Right cardiac atrium (tissue), 5 donors: Measurements from ENCODE around the gene WWOX. TPM values are rescaled to one million over a fixed set of nuclear protein-coding genes. Genes with fewer than 3 reads are reported as not detected.

ENCODE experiments used
- ATAC-seq, 2 donors: fragments of 200-7000 bp; cut with Tn5 transposase; one replicate each; pipeline versions ENCODE4 v1.8.0 to v1.9.1; 2020; ENCODE audit warnings: moderate library complexity in 2 of 2, mild to moderate bottlenecking in 1 of 2
- DNase-seq, 3 donors: peaks; one replicate each; pipeline ENCODE4 v3.0.0-alpha.2; 2020
- H3K27ac ChIP-seq: one replicate; pipeline ENCODE4 v1.5.1; 2013; ENCODE audit warnings: mild to moderate bottlenecking, low read length, control low read depth, moderate library complexity
- H3K27me3 ChIP-seq: one replicate; pipeline ENCODE4 v1.6.1; 2013; ENCODE audit not compliant: control insufficient read depth, insufficient read depth
- H3K4me1 ChIP-seq: one replicate; pipeline ENCODE4 v1.6.1; 2013; ENCODE audit warnings: low read length; ENCODE audit not compliant: control insufficient read depth, insufficient read depth
- H3K4me3 ChIP-seq: one replicate; pipeline ENCODE4 v1.5.1; 2013; ENCODE audit warnings: low read length, control low read depth
- H3K9me3 ChIP-seq: one replicate; pipeline ENCODE4 v1.6.1; 2013; ENCODE audit warnings: low read length; ENCODE audit not compliant: control insufficient read depth
- WGBS: extraction: QIAGEN DNeasy Blood & Tissue Kit; methylation state at CpG from one replicate; pipeline ENCODE4 v1.1.7; 2013; 5-methylcytosine and 5-hydroxymethylcytosine counted together
- intact Hi-C, 4 donors: fragments of 100-400 bp; cut with DNase I; formaldehyde crosslinking; loops; one replicate each; pipeline versions ENCODE4 v1.11.0 to v1.14.0; 2022 to 2023
- polyA plus RNA-seq: library from polyadenylated mRNA; stranded (reverse); fragments of 200-250 nt; gene quantifications from one replicate; pipeline ENCODE4 v1.2.3, GENCODE V29; 2013
- total RNA-seq, 4 donors: library from RNA; stranded (reverse); fragmentation: NEBNext Ultra II Directional; extraction: Animal tissue kit (Norgen Biotek cat#: 25700); gene quantifications; one replicate each; pipeline ENCODE4 v1.2.1, GENCODE V29; 2021
- donor health status: healthy with polysubstance abuse.
- donor health status: DM: no; HTN: yes; CAD: no.
- donor health status: DM: no; HTN: no; CAD: no.
- donor health status: DM: no; HTN: yes; CAD: no; lungs with severe emphysema.
- donor health status: DM: yes; HTN: yes; CAD: no.

The WWOX gene
- total and polyA plus RNA-seq, 5 donors: 6.0 to 14.9 (median 13.1) TPM

DNA sequence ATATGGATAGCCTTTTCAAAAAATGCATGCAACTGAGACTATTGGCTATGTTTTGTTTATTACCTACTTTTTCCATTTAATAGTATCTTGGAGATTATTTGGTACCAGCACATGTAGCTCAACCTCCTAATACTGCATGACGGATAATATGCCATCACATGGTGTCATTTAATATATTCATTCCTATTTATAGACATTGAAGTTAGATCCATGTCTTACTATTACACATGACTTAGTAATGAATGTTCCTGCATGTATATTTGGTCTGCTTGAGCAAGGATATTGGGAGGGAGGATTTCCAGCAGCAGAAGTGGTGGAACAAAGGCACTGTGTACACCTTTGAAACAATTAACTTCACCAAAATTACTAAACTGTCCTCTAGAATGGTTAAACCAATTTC is 561.3 kb downstream of the WWOX start:
- no peak for ATAC-seq
- Histone ChIP-seq H3K9me3 (no peaks in the 10 kb centered on the region), H3K4me3 (no peak overlapping the region), H3K27me3 (no peaks in the 10 kb centered on the region), H3K4me1 (peaks cover 2% of the 10 kb centered on the region), H3K27ac (no peak overlapping the region)
- DNase-seq: no peak
- intact Hi-C loops: no loop called here
- WGBS: 95% methylated on average over 1 of the region's 1 CpG

DNA sequence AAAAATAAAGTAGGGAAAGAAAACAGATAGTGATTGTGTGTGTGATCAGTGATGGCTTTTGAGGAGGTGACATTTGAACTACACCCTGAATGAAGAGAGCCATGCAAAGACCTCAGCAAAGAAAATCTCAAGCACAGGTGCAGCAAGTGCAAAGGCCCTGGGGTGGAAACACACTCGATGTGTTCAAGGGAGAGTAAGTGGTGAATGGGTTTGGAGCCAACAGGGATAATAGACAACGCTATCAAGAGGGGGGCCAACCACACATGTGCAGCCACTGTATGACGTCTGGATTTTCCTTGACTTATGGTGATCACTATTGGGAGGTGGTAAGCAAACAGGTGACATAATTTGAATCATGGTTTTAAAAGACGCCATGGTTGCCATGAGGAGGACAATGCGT is 564.2 kb downstream of the WWOX start:
- DNase-seq (no peak), ATAC-seq (no peak)
- Histone ChIP-seq H3K27ac (no peak overlapping the region), H3K9me3 (no peaks in the 10 kb centered on the region), H3K27me3 (no peaks in the 10 kb centered on the region), H3K4me1 (no peaks in the 10 kb centered on the region), H3K4me3 (no peak overlapping the region)
- intact Hi-C loops: no loop called here
- 97% methylated on average over 5 of the region's 5 CpGs for WGBS

DNA sequence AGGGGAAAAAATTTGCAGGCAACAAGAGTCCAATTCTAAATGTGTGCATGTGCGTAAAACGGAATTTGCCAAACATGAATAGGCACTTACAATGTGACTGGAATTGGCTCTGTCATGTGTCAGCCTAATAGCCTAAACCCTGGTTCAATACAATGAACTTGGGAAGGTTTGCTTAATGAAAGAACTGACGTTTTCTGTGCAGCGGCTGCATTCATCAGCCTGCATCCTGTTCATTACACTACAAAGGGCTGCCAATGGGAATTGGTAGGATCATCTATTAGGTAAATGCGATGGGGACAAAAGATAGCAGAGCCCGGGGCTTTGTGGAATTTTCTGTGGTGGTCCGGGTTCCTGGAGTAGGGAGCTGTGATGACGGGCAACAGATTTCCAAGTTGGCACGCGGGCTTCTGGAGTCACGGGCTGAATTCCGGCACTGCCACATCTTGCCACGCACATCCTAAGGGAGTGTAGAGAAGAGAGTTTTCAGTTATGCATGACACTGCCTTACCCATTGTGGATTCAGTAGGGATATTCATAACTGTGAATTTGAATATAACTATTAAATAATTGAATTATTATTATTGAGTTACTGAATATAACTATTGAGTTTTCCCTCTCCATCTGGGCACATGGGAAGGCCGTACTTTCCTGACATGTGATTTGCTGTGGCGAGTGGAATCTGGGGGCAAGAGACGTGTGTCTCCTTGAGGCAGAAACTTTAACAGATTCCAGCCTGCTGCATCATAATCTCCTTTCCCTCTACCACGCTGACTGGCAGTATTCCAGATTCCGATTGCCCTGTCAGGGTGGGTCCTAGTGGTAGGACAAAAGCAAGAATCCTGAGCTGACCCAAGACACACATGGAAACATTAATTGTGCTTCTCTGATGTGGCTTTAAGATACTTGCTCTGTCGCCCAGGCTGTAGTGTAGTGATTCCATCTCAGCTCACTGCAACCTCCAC is 565.6 kb downstream of the WWOX start:
- Histone ChIP-seq H3K4me3 (no peak overlapping the region), H3K27ac (no peak overlapping the region), H3K27me3 (no peaks in the 10 kb centered on the region), H3K4me1 (peaks cover 3% of the 10 kb centered on the region), H3K9me3 (no peaks in the 10 kb centered on the region)
- WGBS: 88% methylated on average over 19 of the region's 19 CpGs
- no peak for ATAC-seq
- intact Hi-C loops: no loop called here
- DNase-seq: no peak

DNA sequence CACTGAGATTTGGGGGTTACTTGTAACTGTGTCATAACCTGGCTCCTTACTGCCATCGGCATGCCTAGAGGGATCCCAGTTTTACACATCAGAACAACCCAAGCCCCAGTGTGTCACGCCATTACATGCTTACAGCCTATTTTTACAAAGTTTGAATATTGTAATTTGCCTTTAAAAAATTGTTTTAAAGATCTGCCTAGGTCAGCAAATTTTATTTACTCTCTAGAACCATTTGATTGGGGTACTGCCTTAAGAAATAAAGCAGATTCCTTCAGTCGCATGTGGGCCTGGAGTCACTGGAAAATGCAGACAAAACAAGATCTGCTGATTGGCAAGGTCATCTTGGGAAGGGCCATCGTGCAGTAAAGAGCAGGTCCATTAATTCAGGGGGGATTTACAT is 566.9 kb downstream of the WWOX start:
- intact Hi-C loops: no loop called here
- ATAC-seq: no peak
- H3K4me3 ChIP-seq: no peak overlapping the region
- peaks cover 3% of the 10 kb centered on the region for H3K4me1 ChIP-seq
- 92% methylated on average over 4 of the region's 4 CpGs for WGBS
- no peak for DNase-seq
- H3K9me3 ChIP-seq: no peaks in the 10 kb centered on the region
- H3K27ac ChIP-seq: no peak overlapping the region
- H3K27me3 ChIP-seq: no peaks in the 10 kb centered on the region

DNA sequence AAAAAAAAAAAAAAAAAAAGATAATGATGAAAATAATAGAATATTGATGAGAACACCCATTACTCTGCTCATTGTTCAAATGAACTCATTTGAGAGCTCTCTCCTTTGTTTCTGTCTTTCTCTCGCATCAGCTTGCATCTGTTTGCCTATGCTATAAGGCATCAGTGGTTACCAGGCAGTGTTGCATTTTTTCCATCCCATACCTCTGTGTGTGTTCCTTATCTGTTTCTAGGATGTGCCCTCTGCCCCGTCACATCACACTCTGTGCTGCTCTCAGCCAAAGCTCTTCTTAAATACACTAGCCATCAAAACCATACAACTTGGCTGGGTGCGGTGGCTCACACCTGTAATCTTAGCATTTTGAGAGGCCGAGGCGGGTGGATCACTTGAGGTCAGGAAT is 568.2 kb downstream of the WWOX start:
- H3K4me3 ChIP-seq: no peak overlapping the region
- no peak overlapping the region for H3K27ac ChIP-seq
- H3K27me3 ChIP-seq: no peaks in the 10 kb centered on the region
- H3K9me3 ChIP-seq: no peaks in the 10 kb centered on the region
- peaks cover 3% of the 10 kb centered on the region for H3K4me1 ChIP-seq
- DNase-seq (no peak), ATAC-seq (no peak)
- WGBS: 98% methylated on average over 5 of the region's 5 CpGs
- intact Hi-C loops: no loop called here

DNA sequence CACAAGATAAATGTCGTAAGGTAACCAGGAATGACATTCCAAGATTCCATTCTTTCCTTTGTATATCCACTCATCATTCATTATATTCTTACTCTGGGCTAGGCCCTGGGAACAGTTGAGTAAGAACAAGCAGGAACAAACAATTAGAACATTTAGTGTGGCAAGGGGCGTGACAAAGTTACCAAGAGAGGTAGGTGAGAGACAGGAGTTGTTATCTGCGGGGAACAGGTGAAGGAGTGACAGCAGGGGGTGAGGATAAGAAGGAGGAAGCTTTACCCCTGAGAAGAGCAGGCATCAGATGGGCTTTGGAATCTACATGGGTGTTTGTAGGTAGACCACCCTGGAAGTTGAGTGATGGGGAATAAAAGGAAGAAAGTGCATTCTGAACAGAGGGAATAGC is 568.9 kb downstream of the WWOX start:
- Histone ChIP-seq H3K27ac (no peak overlapping the region), H3K27me3 (no peaks in the 10 kb centered on the region)

DNA sequence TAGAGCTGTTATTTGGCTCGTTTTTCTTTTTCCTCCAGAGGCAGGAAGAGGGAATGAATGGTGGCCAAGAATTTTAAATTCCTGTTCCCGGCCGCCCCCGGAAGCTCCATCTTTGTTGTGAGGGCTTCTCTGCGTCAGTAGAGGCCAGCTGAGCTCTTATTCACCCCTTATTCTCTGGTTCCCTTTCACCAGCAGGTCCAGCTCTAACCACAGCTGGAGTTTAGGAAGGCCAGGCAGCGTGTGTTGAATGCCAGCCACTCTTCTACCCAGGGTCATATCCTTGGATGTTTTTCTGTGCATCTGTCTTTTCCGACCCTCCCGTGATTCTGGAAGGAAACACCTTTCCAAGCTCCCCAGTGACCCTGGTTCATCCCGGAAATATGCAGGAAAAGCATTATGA is 570.5 kb downstream of the WWOX start:
- H3K27me3 ChIP-seq: no peaks in the 10 kb centered on the region
- peaks cover 3% of the 10 kb centered on the region for H3K4me1 ChIP-seq
- intact Hi-C loops: no loop called here
- ATAC-seq (peak; percentile 71 to 92), DNase-seq (peak; percentile 60 to 78 (median 74))
- no peak overlapping the region for H3K27ac ChIP-seq
- no peak overlapping the region for H3K4me3 ChIP-seq
- 39% methylated on average over 9 of the region's 9 CpGs for WGBS
- H3K9me3 ChIP-seq: no peaks in the 10 kb centered on the region

More for the DNA sequence above, 568.9 kb downstream of the WWOX start:
- H3K4me3 ChIP-seq: no peak overlapping the region
- intact Hi-C loops: no loop called here
- ATAC-seq: no peak
- no peak for DNase-seq
- 98% methylated on average over 3 of the region's 3 CpGs for WGBS
- H3K4me1 ChIP-seq: peaks cover 3% of the 10 kb centered on the region
- H3K9me3 ChIP-seq: no peaks in the 10 kb centered on the region

DNA sequence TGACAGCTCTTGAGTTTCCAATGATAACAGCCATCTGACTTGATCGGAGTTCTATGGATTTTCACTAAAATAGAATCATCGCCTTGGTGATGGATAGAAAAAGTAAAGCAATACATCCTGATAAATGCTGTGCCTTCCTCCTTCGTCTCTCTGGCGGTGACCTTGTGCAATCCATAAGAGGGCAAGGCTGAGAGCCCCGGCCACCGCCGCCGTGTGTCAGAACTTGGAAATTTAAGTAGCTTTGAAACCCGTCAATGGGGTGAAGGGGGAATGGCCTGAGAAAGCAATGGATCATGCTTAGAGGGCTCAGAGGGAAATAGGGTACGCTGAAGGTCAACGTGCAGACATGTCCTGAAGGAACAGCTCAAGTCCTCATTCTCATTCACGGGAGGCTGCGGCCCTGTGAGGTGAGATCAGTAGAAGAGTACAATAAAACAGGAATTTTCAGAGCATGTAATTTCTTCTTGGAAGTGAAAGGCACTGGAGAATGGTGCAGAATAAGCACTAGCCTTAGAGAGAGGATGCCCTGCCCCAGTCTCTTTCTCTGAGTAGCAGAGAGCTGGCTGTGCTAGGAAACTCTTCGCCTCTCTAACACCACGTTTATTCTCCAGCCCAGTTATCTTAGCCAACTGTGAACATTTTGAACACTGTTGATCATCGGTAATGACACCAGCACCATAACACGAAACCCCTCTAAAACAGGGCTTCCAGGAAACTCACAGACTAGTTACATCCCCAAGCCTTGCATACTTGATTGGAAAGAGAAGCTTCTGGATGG is 573.5 kb downstream of the WWOX start:
- no peaks in the 10 kb centered on the region for H3K27me3 ChIP-seq
- H3K9me3 ChIP-seq: no peaks in the 10 kb centered on the region
- ATAC-seq (no peak), DNase-seq (no peak)
- peaks cover 3% of the 10 kb centered on the region for H3K4me1 ChIP-seq
- intact Hi-C loops: no loop called here
- WGBS: 91% methylated on average over 17 of the region's 17 CpGs
- H3K27ac ChIP-seq: no peak overlapping the region
- no peak overlapping the region for H3K4me3 ChIP-seq

DNA sequence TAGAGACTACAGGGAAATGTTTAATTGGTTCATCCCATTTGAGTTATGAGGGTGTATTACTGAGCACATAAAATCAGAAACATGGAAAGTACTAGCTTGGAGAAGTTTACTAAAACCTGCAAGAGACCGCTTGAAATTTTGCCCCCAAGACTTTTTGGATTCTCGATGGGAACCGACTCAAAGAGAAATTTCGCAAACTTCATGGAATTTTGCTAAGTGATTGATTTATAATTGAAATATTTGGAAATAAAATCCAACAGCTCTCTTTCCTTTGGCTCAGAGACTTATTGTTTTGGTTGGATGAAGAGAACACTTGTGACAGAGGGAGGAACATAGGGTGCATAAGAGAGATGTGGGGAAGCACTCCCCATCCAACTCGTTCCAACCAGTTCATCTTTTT is 574.4 kb downstream of the WWOX start:
- H3K27me3 ChIP-seq: no peaks in the 10 kb centered on the region
- ATAC-seq (no peak), DNase-seq (no peak)
- WGBS: 86% methylated on average over 5 of the region's 5 CpGs
- H3K9me3 ChIP-seq: no peaks in the 10 kb centered on the region
- peaks cover 3% of the 10 kb centered on the region for H3K4me1 ChIP-seq
- intact Hi-C loops: no loop called here
- H3K4me3 ChIP-seq: no peak overlapping the region
- H3K27ac ChIP-seq: no peak overlapping the region

DNA sequence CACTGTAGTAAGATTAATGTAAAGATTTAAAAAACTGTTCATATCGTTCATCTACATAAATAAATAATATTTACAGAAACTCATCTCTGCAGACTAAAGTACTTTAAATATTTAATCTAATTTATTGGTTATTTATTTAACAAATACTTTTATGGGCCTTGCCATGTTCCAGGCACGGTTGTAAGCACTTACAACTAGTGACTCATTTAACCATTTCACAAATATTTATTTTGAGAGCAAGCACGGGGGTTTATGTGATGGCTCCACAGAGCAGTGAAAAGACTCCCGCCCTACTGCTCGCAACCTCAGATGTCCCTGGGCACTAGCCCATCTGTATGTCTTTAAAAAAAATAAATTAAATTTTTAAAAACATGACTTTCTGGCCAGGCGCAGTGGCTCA is 575.9 kb downstream of the WWOX start:
- 91% methylated on average over 6 of the region's 6 CpGs for WGBS
- Histone ChIP-seq H3K9me3 (no peaks in the 10 kb centered on the region), H3K27me3 (no peaks in the 10 kb centered on the region), H3K4me3 (no peak overlapping the region), H3K27ac (no peak overlapping the region), H3K4me1 (no peaks in the 10 kb centered on the region)
- DNase-seq (no peak), ATAC-seq (no peak)
- intact Hi-C loops: no loop called here
